ENCODE results near the gene TANK. TPM values are rescaled to one million over a fixed set of nuclear protein-coding genes. Genes with fewer than 3 reads are reported as not detected.
A peak's percentile ranks its signal among the peaks of the same experiment; 100 is the strongest.

TANK gene
- total RNA-seq, 1 experiment from 2014 or later, result 295 TPM

DNA sequence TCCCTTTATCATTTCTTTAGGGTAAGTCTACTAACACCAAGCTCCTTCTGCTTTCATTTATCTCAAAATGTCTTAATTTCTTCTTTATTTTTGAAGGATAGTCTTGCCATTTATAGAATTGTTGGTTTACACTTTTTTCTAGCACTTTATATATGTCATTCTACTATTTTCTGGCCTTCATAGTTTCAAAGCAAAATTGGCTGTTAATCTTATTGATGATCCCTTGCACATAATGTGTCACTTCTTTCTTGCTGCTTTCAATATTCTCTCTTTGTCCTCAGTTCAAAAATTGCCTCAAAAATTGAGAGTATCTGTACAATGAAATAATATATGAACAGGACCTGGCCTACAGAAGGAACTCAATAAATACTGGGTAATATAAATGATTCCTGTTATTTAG lies 7.9 kb upstream of the TANK start:
- Histone ChIP-seq H2AFZ (ENCODE audit: low read length) (no peak overlapping the region), H3K27ac (ENCODE audit: low read length) (peak overlapping the region; percentile 65), H4K20me1 (ENCODE audit: insufficient read depth, low read depth, low read length) (peaks cover 4% of the 10 kb centered on the region; the same call in 1 of the 2 replicates), H3K4me1 (ENCODE audit: low read length) (peaks cover 57% of the 10 kb centered on the region), H3K4me2 (ENCODE audit: low read depth, low read length, poor library complexity, severe bottlenecking) (no peak overlapping the region), H3K4me3 (ENCODE audit: low read length) (no peak overlapping the region), H3K36me3 (ENCODE audit: insufficient read depth, low read length) (peaks cover 79% of the 10 kb centered on the region), H3K9me3 (ENCODE audit: low read length) (peaks cover 8% of the 10 kb centered on the region), H3K27me3 (ENCODE audit: low read length) (no peaks in the 10 kb centered on the region), H3K9me2 (replicated peaks; ENCODE audit: insufficient read depth, low read length) (no peaks in the 10 kb centered on the region), H3K9ac (ENCODE audit: low read length) (no peak overlapping the region), H3K79me2 (ENCODE audit: low read length) (peaks cover 97% of the 10 kb centered on the region)
- DNase-seq, result no peak

DNA sequence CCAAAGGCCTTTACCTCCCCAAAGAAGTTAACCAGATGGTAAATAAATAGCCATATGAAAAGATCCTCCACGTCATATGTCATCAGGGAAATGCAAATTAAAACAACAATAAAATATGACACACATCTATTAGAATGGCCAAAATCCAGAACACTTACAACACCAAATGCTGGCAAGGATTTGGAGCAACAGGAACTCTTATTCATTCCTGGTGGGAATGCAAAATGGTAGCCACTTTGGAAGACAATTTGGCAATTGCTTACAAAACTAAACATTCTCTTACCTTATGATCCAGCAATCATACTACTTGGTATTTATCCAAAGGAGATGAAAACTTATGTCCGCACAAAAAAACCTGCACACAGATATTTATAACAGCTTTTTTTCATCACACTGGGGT lies 1.3 kb upstream of the TANK start:
- H3K27ac ChIP-seq (ENCODE audit: low read length), result peak overlapping the region; percentile 80
- DNase-seq, result no peak
- peak overlapping the region; percentile 91 for H3K4me2 ChIP-seq (ENCODE audit: low read depth, low read length, poor library complexity, severe bottlenecking)
- peaks cover 50% of the 10 kb centered on the region for H3K36me3 ChIP-seq (ENCODE audit: insufficient read depth, low read length)
- H3K9ac ChIP-seq (ENCODE audit: low read length), result peak overlapping the region; percentile 66
- H3K79me2 ChIP-seq (ENCODE audit: low read length), result peaks cover 93% of the 10 kb centered on the region
- H4K20me1 ChIP-seq (ENCODE audit: insufficient read depth, low read depth, low read length), result peaks cover 10% of the 10 kb centered on the region; the same call in 1 of the 2 replicates
- H3K4me3 ChIP-seq (ENCODE audit: low read length), result peak overlapping the region; percentile 74
- H3K9me3 ChIP-seq (ENCODE audit: low read length), result no peaks in the 10 kb centered on the region
- H3K9me2 ChIP-seq (replicated peaks; ENCODE audit: insufficient read depth, low read length), result no peaks in the 10 kb centered on the region
- H3K4me1 ChIP-seq (ENCODE audit: low read length), result peaks cover 88% of the 10 kb centered on the region
- H2AFZ ChIP-seq (ENCODE audit: low read length), result no peak overlapping the region
- H3K27me3 ChIP-seq (ENCODE audit: low read length), result no peaks in the 10 kb centered on the region

DNA sequence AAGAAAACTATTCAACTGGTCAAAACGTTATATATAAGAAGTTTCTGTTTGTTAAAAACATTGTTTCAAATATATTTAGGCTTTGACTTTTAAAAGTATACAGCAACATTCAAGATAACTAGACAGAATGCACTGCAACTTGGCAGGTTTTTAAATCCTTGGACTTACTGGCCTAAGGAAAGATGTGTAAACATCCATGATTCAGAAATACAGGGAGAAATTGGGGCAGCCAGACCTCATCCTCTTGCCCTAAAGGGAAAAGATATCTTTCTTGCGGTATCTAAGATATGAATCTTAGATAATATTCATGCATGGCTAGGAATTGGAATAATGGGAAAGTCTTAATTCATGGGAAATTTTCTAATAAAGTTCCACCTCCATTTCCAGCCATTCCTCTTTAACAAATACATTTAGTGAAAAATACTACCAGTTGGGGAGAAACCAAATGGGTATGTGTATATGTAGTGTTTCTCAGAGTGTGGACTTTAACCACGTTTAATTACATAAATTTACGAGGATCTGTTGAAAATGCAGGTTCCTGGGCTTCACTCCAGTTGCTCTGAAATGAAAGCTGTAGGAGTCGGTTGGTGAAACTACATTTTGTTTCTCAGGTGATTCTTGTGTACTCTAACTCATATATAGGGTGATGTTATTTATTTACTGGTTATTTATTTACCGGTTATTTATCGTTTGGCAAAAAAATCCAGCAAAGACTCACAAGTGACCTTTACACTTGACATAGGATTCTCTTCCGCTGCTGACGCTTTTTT lies 587 bp upstream of the TANK start:
- peaks cover 52% of the 10 kb centered on the region for H3K36me3 ChIP-seq (ENCODE audit: insufficient read depth, low read length)

DNA sequence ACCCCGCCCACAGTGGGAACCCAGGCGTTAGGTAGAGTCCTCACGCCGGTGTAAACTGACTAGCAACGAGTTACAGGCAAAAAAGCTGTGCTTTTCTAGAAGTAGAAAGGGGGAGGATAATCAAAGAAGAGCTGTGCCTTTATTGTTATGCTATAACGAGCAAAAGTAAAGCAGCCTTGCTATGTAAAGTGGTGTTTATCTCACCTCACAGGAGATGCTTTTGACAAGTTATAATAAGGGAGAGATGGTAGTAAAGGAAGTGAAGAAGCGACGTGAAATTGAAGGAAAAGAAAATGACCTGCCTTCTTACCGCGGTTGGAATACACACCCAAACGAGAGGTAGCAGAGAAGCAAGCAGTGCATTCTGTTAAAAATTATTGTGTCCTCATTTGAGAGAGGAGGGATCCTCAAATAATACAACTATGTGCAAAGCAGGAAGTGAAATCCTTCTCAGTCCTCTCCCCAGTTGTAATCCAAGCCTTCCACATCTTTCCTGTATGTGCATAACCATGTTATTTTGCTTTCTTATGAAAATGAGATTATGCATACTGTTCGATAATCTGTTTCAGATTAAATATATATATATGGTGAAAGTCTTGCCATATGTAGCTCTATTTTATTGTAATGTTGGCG lies 962 bp downstream of the TANK start:
- Histone ChIP-seq H3K4me1 (ENCODE audit: low read length) (peaks cover 92% of the 10 kb centered on the region), H3K4me2 (ENCODE audit: low read depth, low read length, poor library complexity, severe bottlenecking) (peak overlapping the region; percentile 91), H3K79me2 (ENCODE audit: low read length) (peaks cover 96% of the 10 kb centered on the region), H3K4me3 (ENCODE audit: low read length) (peak overlapping the region; percentile 74), H3K27me3 (ENCODE audit: low read length) (no peaks in the 10 kb centered on the region), H3K9me2 (replicated peaks; ENCODE audit: insufficient read depth, low read length) (no peaks in the 10 kb centered on the region), H4K20me1 (ENCODE audit: insufficient read depth, low read depth, low read length) (peaks cover 10% of the 10 kb centered on the region; the same call in 1 of the 2 replicates), H2AFZ (ENCODE audit: low read length) (no peak overlapping the region), H3K27ac (ENCODE audit: low read length) (peak overlapping the region; percentile 91), H3K36me3 (ENCODE audit: insufficient read depth, low read length) (peaks cover 57% of the 10 kb centered on the region), H3K9me3 (ENCODE audit: low read length) (no peaks in the 10 kb centered on the region), H3K9ac (ENCODE audit: low read length) (peak overlapping the region; percentile 95)
- DNase-seq, result peak; percentile 78

More for the DNA sequence above, 587 bp upstream of the TANK start:
- Histone ChIP-seq H3K4me3 (ENCODE audit: low read length) (peak overlapping the region; percentile 74), H4K20me1 (ENCODE audit: insufficient read depth, low read depth, low read length) (peaks cover 10% of the 10 kb centered on the region; the same call in 1 of the 2 replicates), H3K79me2 (ENCODE audit: low read length) (peaks cover 93% of the 10 kb centered on the region), H2AFZ (ENCODE audit: low read length) (no peak overlapping the region), H3K9me3 (ENCODE audit: low read length) (no peaks in the 10 kb centered on the region), H3K27ac (ENCODE audit: low read length) (peak overlapping the region; percentile 80), H3K9me2 (replicated peaks; ENCODE audit: insufficient read depth, low read length) (no peaks in the 10 kb centered on the region), H3K9ac (ENCODE audit: low read length) (peak overlapping the region; percentile 66), H3K4me1 (ENCODE audit: low read length) (peaks cover 88% of the 10 kb centered on the region), H3K4me2 (ENCODE audit: low read depth, low read length, poor library complexity, severe bottlenecking) (peak overlapping the region; percentile 91), H3K27me3 (ENCODE audit: low read length) (no peaks in the 10 kb centered on the region)
- no peak for DNase-seq

DNA sequence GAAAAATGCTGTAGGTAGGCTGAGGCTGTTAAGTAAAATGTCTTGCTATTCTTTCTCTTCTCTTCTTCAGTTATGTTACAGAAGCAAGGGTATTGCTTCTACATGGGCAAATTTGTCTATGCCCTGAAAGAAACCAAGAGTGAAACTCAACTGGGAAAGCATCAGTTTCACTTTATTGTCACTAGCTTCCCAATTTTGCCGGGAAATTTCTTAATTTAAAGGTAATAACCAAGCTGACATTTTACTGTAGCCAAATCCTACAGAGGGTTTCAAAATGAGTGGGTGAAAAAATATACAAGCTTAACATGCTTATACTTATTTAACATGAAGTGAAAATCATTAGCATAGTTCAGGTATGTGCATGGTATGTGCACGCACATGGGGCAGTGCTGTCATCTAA lies 3.2 kb downstream of the TANK start:
- no peak overlapping the region for H2AFZ ChIP-seq (ENCODE audit: low read length)
- peak overlapping the region; percentile 40; the same call in 1 of the 2 replicates for H3K27ac ChIP-seq (ENCODE audit: low read length)
- H3K27me3 ChIP-seq (ENCODE audit: low read length), result no peaks in the 10 kb centered on the region
- peaks cover 10% of the 10 kb centered on the region; the same call in 1 of the 2 replicates for H4K20me1 ChIP-seq (ENCODE audit: insufficient read depth, low read depth, low read length)
- peak overlapping the region; percentile 91 for H3K4me2 ChIP-seq (ENCODE audit: low read depth, low read length, poor library complexity, severe bottlenecking)
- no peaks in the 10 kb centered on the region for H3K9me2 ChIP-seq (replicated peaks; ENCODE audit: insufficient read depth, low read length)
- 0 out of 2 replicates have a peak overlapping the region, but pooled peaks have one; percentile 18 for H3K4me3 ChIP-seq (ENCODE audit: low read length)
- H3K9ac ChIP-seq (ENCODE audit: low read length), result no peak overlapping the region
- peaks cover 94% of the 10 kb centered on the region for H3K4me1 ChIP-seq (ENCODE audit: low read length)
- no peaks in the 10 kb centered on the region for H3K9me3 ChIP-seq (ENCODE audit: low read length)
- H3K36me3 ChIP-seq (ENCODE audit: insufficient read depth, low read length), result peaks cover 68% of the 10 kb centered on the region
- H3K79me2 ChIP-seq (ENCODE audit: low read length), result peaks cover 98% of the 10 kb centered on the region
- no peak for DNase-seq

DNA sequence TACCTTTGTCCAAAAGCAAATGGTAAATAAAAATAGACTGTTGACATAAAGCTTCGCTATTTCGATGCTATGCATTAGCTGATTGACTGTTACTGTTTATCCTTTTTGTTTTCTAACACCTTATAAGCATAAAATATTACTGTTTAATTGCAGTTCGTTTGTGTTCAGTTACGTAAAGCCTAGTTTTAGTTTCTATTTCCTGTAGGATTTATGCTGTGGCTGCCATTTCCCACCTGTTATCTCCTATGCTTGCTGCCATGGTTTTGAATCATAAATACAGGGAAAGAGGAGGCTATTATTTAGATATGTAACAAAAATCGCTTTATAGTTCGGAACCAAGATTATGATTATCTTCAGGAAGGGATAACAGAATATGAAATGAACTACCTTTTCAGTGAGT lies 3.9 kb downstream of the TANK start:
- Histone ChIP-seq H4K20me1 (ENCODE audit: insufficient read depth, low read depth, low read length) (peaks cover 10% of the 10 kb centered on the region; the same call in 1 of the 2 replicates), H3K36me3 (ENCODE audit: insufficient read depth, low read length) (peaks cover 73% of the 10 kb centered on the region), H3K9me2 (replicated peaks; ENCODE audit: insufficient read depth, low read length) (no peaks in the 10 kb centered on the region), H3K9ac (ENCODE audit: low read length) (no peak overlapping the region), H3K79me2 (ENCODE audit: low read length) (peaks cover 98% of the 10 kb centered on the region), H3K4me1 (ENCODE audit: low read length) (peaks cover 94% of the 10 kb centered on the region), H2AFZ (ENCODE audit: low read length) (no peak overlapping the region), H3K27me3 (ENCODE audit: low read length) (no peaks in the 10 kb centered on the region), H3K4me3 (ENCODE audit: low read length) (no peak overlapping the region), H3K9me3 (ENCODE audit: low read length) (no peaks in the 10 kb centered on the region), H3K27ac (ENCODE audit: low read length) (peak overlapping the region; percentile 53; the same call in 1 of the 2 replicates), H3K4me2 (ENCODE audit: low read depth, low read length, poor library complexity, severe bottlenecking) (peak overlapping the region; percentile 91)
- DNase-seq, result no peak

DNA sequence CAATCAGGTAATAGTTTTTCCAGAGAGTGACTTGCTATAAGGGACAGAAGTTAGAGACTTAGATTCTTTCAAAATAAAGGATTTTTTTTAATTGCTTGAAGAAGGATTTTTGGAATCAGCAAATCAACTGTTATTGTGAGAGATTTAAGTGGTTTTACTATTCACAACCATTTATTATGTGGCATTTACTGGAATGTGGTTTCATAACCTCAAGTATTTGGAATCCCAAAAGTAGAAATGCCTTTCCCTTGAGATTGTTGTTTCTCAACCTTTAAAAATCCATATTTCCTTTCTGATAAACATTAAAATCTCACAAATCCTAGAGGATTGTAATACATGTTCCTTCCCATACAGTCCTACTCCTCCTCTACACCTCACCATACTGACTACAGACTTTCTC lies 5.0 kb downstream of the TANK start:
- Histone ChIP-seq H3K36me3 (ENCODE audit: insufficient read depth, low read length) (peaks cover 75% of the 10 kb centered on the region), H3K9ac (ENCODE audit: low read length) (no peak overlapping the region), H4K20me1 (ENCODE audit: insufficient read depth, low read depth, low read length) (peaks cover 7% of the 10 kb centered on the region; the same call in 1 of the 2 replicates), H3K4me2 (ENCODE audit: low read depth, low read length, poor library complexity, severe bottlenecking) (peak overlapping the region; percentile 12), H3K4me1 (ENCODE audit: low read length) (peaks cover 97% of the 10 kb centered on the region), H3K27me3 (ENCODE audit: low read length) (no peaks in the 10 kb centered on the region), H3K9me3 (ENCODE audit: low read length) (no peaks in the 10 kb centered on the region), H3K27ac (ENCODE audit: low read length) (peak overlapping the region; percentile 53), H3K79me2 (ENCODE audit: low read length) (peaks cover 100% of the 10 kb centered on the region), H3K4me3 (ENCODE audit: low read length) (no peak overlapping the region), H3K9me2 (replicated peaks; ENCODE audit: insufficient read depth, low read length) (no peaks in the 10 kb centered on the region), H2AFZ (ENCODE audit: low read length) (no peak overlapping the region)
- DNase-seq, result no peak

DNA sequence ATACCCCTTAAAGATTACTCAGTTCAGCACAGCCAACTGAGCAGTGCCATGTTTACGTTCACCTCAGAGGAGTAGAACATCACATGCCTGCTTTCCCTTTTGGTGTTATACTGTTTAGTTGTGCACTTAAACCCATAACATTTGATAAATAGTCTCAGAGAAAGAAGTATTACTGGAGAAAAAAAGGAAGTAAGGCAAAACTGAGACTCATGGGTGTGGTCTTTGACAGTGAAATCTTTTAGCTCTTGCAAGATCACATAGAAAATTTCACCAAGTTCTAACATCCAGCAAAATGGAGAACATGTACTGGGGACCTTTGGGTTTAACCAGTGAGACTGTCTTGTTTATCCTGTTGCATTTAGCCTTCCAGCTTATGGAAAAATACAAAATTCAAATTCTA lies 5.6 kb downstream of the TANK start:
- no peak overlapping the region for H2AFZ ChIP-seq (ENCODE audit: low read length)
- H4K20me1 ChIP-seq (ENCODE audit: insufficient read depth, low read depth, low read length), result peaks cover 7% of the 10 kb centered on the region; the same call in 1 of the 2 replicates
- peak overlapping the region; percentile 12 for H3K4me2 ChIP-seq (ENCODE audit: low read depth, low read length, poor library complexity, severe bottlenecking)
- DNase-seq, result peak; percentile 59
- H3K9ac ChIP-seq (ENCODE audit: low read length), result no peak overlapping the region
- H3K9me3 ChIP-seq (ENCODE audit: low read length), result no peaks in the 10 kb centered on the region
- no peaks in the 10 kb centered on the region for H3K9me2 ChIP-seq (replicated peaks; ENCODE audit: insufficient read depth, low read length)
- no peak overlapping the region for H3K4me3 ChIP-seq (ENCODE audit: low read length)
- peaks cover 73% of the 10 kb centered on the region for H3K36me3 ChIP-seq (ENCODE audit: insufficient read depth, low read length)
- H3K27ac ChIP-seq (ENCODE audit: low read length), result peak overlapping the region; percentile 53
- H3K4me1 ChIP-seq (ENCODE audit: low read length), result peaks cover 100% of the 10 kb centered on the region
- H3K27me3 ChIP-seq (ENCODE audit: low read length), result no peaks in the 10 kb centered on the region
- H3K79me2 ChIP-seq (ENCODE audit: low read length), result peaks cover 100% of the 10 kb centered on the region

Data from Karpas-422 (cell line).